ENCODE measurements around the gene CLCA2. TPM values are rescaled to one million over a fixed set of nuclear protein-coding genes. Genes with fewer than 3 reads are reported as not detected.

Gene CLCA2
- total and polyA plus RNA-seq, 2 donors (not counting 1 experiment from before 2014, with no cell fraction given), result not detected

GRCh38 chr1:86489242-86489878 lies 65.4 kb downstream of the CLCA2 start:
- Histone ChIP-seq H3K27me3 (replicated peaks in 1 of 4; ENCODE audit: control extremely low read depth in 1 of 4, control insufficient read depth in 3 of 4, insufficient read depth in 4 of 4, low read length in 3 of 4) (peaks cover 0 to 3% (median 0%) of the 10 kb centered on the region in 4 experiments), H3K4me3 (ENCODE audit: control extremely low read depth in 1 of 5, extremely low read depth in 1 of 5, insufficient read depth in 1 of 5, low read depth in 2 of 5, low read length in 4 of 5) (no peak overlapping the region), H3K4me1 (ENCODE audit: control insufficient read depth in 2 of 2, insufficient read depth in 2 of 2, low read length in 2 of 2) (no peaks in the 10 kb centered on the region), H3K9me3 (ENCODE audit: control extremely low read depth in 1 of 3, control insufficient read depth in 2 of 3, insufficient read depth in 1 of 3, low read length in 2 of 3) (no peaks in the 10 kb centered on the region), H4K20me1 (ENCODE audit: control insufficient read depth, insufficient read depth, low read length, poor library complexity, severe bottlenecking) (no peaks in the 10 kb centered on the region), H3K27ac (ENCODE audit: low read length in 2 of 2) (no peak overlapping the region), H2AFZ (ENCODE audit: insufficient read depth, low read depth, low read length, poor library complexity, severe bottlenecking) (no peak overlapping the region), H3K9ac (ENCODE audit: low read length) (no peak overlapping the region), H3K36me3 (replicated peaks in 1 of 2; ENCODE audit: control extremely low read depth in 1 of 2, control insufficient read depth in 1 of 2, extremely low read depth in 1 of 2, insufficient read depth in 2 of 2, low read length in 1 of 2) (no peaks in the 10 kb centered on the region), H3K79me2 (ENCODE audit: control insufficient read depth, insufficient read depth, low read length) (no peaks in the 10 kb centered on the region), H3K4me2 (replicated peaks; ENCODE audit: low read depth, low read length, poor library complexity, severe bottlenecking) (no peak overlapping the region)
- Mint-ChIP-seq H3K4me3 (no peak overlapping the region), H3K27ac (no peak overlapping the region), H3K27me3 (peaks cover 14% of the 10 kb centered on the region), H3K9me3 (ENCODE audit: insufficient read depth) (no peaks in the 10 kb centered on the region), H3K4me1 (no peaks in the 10 kb centered on the region)
- ATAC-seq (ENCODE audit: low read depth), result no peak
- no CpG with 5 or more reads among the region's 2 CpGs for WGBS (ENCODE audit: insufficient coverage)
- no peak for DNase-seq
- ChIA-PET POLR2A (no interaction called here), CTCF (interaction anchor here (1.8 to 3.2 kb wide), 3 partner anchors 10 to 109 kb away, joined by 5 to 18 read pairs (median 5); no protein-coding TSS in a partner anchor)
- TF ChIP-seq EZH2 (IDR thresholded peaks at IDR 0.05; ENCODE audit: borderline replicate concordance, insufficient read depth, low read depth, low read length, poor library complexity, severe bottlenecking) (no peak), CTCF (IDR thresholded peaks at IDR 0.05) (no peak)
- intact Hi-C loops (cut with micrococcal nuclease), result no loop called here

GRCh38 chr1:86491171-86491950 lies 67.4 kb downstream of the CLCA2 start:
- H3K79me2 ChIP-seq (ENCODE audit: control insufficient read depth, insufficient read depth, low read length), result no peaks in the 10 kb centered on the region
- ChIA-PET POLR2A (no interaction called here), CTCF (interaction anchor here (3.2 kb wide), 1 partner anchor 8 kb away, joined by 18 read pairs; no protein-coding TSS in a partner anchor)
- H3K9me3 ChIP-seq (ENCODE audit: control extremely low read depth in 1 of 3, control insufficient read depth in 2 of 3, insufficient read depth in 1 of 3, low read length in 2 of 3), result no peaks in the 10 kb centered on the region
- H3K27me3 ChIP-seq (replicated peaks in 1 of 4; ENCODE audit: control extremely low read depth in 1 of 4, control insufficient read depth in 3 of 4, insufficient read depth in 4 of 4, low read length in 3 of 4), result peaks cover 0 to 3% (median 0%) of the 10 kb centered on the region in 4 experiments
- Mint-ChIP-seq H3K27me3 (peaks cover 18% of the 10 kb centered on the region), H3K4me3 (no peak overlapping the region), H3K4me1 (no peaks in the 10 kb centered on the region), H3K27ac (no peak overlapping the region), H3K9me3 (ENCODE audit: insufficient read depth) (no peaks in the 10 kb centered on the region)
- no peak overlapping the region for H2AFZ ChIP-seq (ENCODE audit: insufficient read depth, low read depth, low read length, poor library complexity, severe bottlenecking)
- H3K4me3 ChIP-seq (ENCODE audit: control extremely low read depth in 1 of 5, extremely low read depth in 1 of 5, insufficient read depth in 1 of 5, low read depth in 2 of 5, low read length in 4 of 5), result no peak overlapping the region
- no peak for DNase-seq
- H3K4me1 ChIP-seq (ENCODE audit: control insufficient read depth in 2 of 2, insufficient read depth in 2 of 2, low read length in 2 of 2), result no peaks in the 10 kb centered on the region
- no peak overlapping the region for H3K9ac ChIP-seq (ENCODE audit: low read length)
- TF ChIP-seq CTCF (IDR thresholded peaks at IDR 0.05) (no peak), EZH2 (IDR thresholded peaks at IDR 0.05; ENCODE audit: borderline replicate concordance, insufficient read depth, low read depth, low read length, poor library complexity, severe bottlenecking) (no peak)
- no peak overlapping the region for H3K4me2 ChIP-seq (replicated peaks; ENCODE audit: low read depth, low read length, poor library complexity, severe bottlenecking)
- H3K27ac ChIP-seq (ENCODE audit: low read length in 2 of 2), result no peak overlapping the region
- intact Hi-C loops (cut with micrococcal nuclease), result no loop called here
- no peak for ATAC-seq (ENCODE audit: low read depth)
- no peaks in the 10 kb centered on the region for H4K20me1 ChIP-seq (ENCODE audit: control insufficient read depth, insufficient read depth, low read length, poor library complexity, severe bottlenecking)
- no CpG with 5 or more reads among the region's 2 CpGs for WGBS (ENCODE audit: insufficient coverage)
- no peaks in the 10 kb centered on the region for H3K36me3 ChIP-seq (replicated peaks in 1 of 2; ENCODE audit: control extremely low read depth in 1 of 2, control insufficient read depth in 1 of 2, extremely low read depth in 1 of 2, insufficient read depth in 2 of 2, low read length in 1 of 2)

Data from B cell (primary cell).